A549 (cell line): ENCODE measurements around the gene SIN3A. TPM values are rescaled to one million over a fixed set of nuclear protein-coding genes. Genes with fewer than 3 reads are reported as not detected.

ENCODE experiments used
- ATAC-seq, 2 experiments: fragments of 200-7000 bp in 1 of 2; fragments of >200 bp in 1 of 2; cut with Nextera tagmentation in 1 of 2; cut with Tn5 transposase in 1 of 2; 3 replicates each; pipeline versions ENCODE4 v1.8.0 to v1.9.1; 2018 to 2020; ENCODE audit warnings: mild to moderate bottlenecking in 1 of 2, moderate library complexity in 1 of 2
- CTCF ChIA-PET: fragments of 300-600 bp; sonication (Branson Sonifier 250); formaldehyde crosslinking; extraction: SDS; loops from one replicate; lab custom pipeline; 2021; ENCODE audit warnings: antibody characterized with exemption, inconsistent platforms; lab: Yijun Ruan, JAX
- POLR2A ChIA-PET: fragments of 350-600 bp; formaldehyde crosslinking; extraction: SDS; loops from one replicate; lab custom pipeline; 2021; ENCODE audit warnings: antibody characterized with exemption, inconsistent platforms; lab: Yijun Ruan, JAX
- DNase-seq, 2 experiments: peaks; one replicate each; pipeline versions ENCODE4 v3.0.0 to v3.0.0-alpha.2; 2011 to 2016; ENCODE audit warnings: low read depth in 1 of 2, low spot score in 1 of 2
- FAIRE-seq: peaks from 2 replicates; lab custom pipeline; 2011; peaks lifted over from hg19 to GRCh38; lab: Jason Lieb, UNC
- H3K27ac ChIP-seq, 2 experiments: fragments of >200 bp; sonication (Bioruptor Twin); formaldehyde crosslinking; 3 replicates each; pipeline ENCODE4 v1.5.1; 2016 to 2017
- H3K4me1 ChIP-seq: fragments of >200 bp; sonication (Bioruptor Twin); formaldehyde crosslinking; 3 replicates; pipeline ENCODE4 v1.6.1; 2016
- H3K4me2 ChIP-seq: fragments of >200 bp; sonication (Bioruptor Twin); formaldehyde crosslinking; 3 replicates; pipeline ENCODE4 v1.6.1; 2016
- H3K4me3 ChIP-seq: fragments of >200 bp; sonication (Bioruptor Twin); formaldehyde crosslinking; 3 replicates; pipeline ENCODE4 v1.5.1; 2016
- H3K9me3 ChIP-seq: fragments of >200 bp; sonication (Bioruptor Twin); formaldehyde crosslinking; 3 replicates; pipeline ENCODE4 v1.6.1; 2016
- CBX2 ChIP-seq: fragments of 200-600 bp; sonication (generic); IDR thresholded peaks from 2 replicates; pipeline ENCODE4 v1.6.1; 2016; ENCODE audit warnings: low read depth, mild to moderate bottlenecking, borderline replicate concordance
- CHD4 ChIP-seq: fragments of 200-600 bp; sonication (generic); IDR thresholded peaks from 2 replicates; pipeline ENCODE4 v1.6.1; 2016; ENCODE audit warnings: antibody characterized with exemption, mild to moderate bottlenecking, borderline replicate concordance
- EHF ChIP-seq: fragments of 250-450 bp; sonication (Bioruptor Pico); IDR thresholded peaks from 2 replicates; pipeline ENCODE4 v1.5.0; 2020; ENCODE audit warnings: mild to moderate bottlenecking
- FOXS1 ChIP-seq: fragments of 250-450 bp; sonication (Bioruptor Pico); IDR thresholded peaks from 2 replicates; pipeline ENCODE4 v1.5.0; 2020; ENCODE audit warnings: mild to moderate bottlenecking, moderate library complexity
- HDAC2 ChIP-seq: fragments of 200-600 bp; sonication (generic); IDR thresholded peaks from 2 replicates; pipeline ENCODE4 v1.6.1; 2016
- HEYL ChIP-seq: fragments of 250-450 bp; sonication (Bioruptor Pico); IDR thresholded peaks from 2 replicates; pipeline ENCODE4 v1.8.0; 2021; ENCODE audit warnings: mild to moderate bottlenecking, moderate library complexity
- HOXB13 ChIP-seq: fragments of 250-450 bp; sonication (Bioruptor Pico); IDR thresholded peaks from 2 replicates; pipeline ENCODE4 v1.5.0; 2020; ENCODE audit warnings: low read depth, mild to moderate bottlenecking, moderate library complexity
- HOXB5 ChIP-seq: fragments of 250-450 bp; sonication (Bioruptor Pico); IDR thresholded peaks from 2 replicates; pipeline ENCODE4 v1.5.0; 2020; ENCODE audit warnings: mild to moderate bottlenecking, moderate library complexity
- JUN ChIP-seq, 2 experiments: fragments of >200 bp; sonication (Bioruptor Twin); formaldehyde crosslinking; IDR thresholded peaks; 2 replicates in 1 of 2; 3 replicates in 1 of 2; pipeline ENCODE4 v1.6.1; 2016 to 2017
- KDM5A ChIP-seq: fragments of 200-600 bp; sonication (generic); IDR thresholded peaks from 2 replicates; pipeline ENCODE4 v1.6.1; 2016; ENCODE audit warnings: antibody characterized with exemption, mild to moderate bottlenecking
- MAFK ChIP-seq: fragments of 450-650 bp; IDR thresholded peaks from 2 replicates; pipeline ENCODE4 v1.6.1; 2014; ENCODE audit not compliant: partially characterized antibody
- MAZ ChIP-seq: fragments of 150-350 bp; IDR thresholded peaks from 2 replicates; pipeline ENCODE4 v1.6.1; 2014; ENCODE audit warnings: antibody characterized with exemption, low read depth, low read length, borderline replicate concordance
- MYC ChIP-seq: IDR thresholded peaks from 2 replicates; pipeline ENCODE4 v1.6.1; 2012; ENCODE audit warnings: mild to moderate bottlenecking, inconsistent platforms, low read length, improper control_type of control experiment, borderline replicate concordance
- NFE2L2 ChIP-seq: fragments of 150-350 bp; conservative IDR thresholded peaks from 2 replicates; pipeline ENCODE4 v1.6.1; 2014; ENCODE audit warnings: low read length
- NPAS2 ChIP-seq: fragments of 250-450 bp; sonication (Bioruptor Pico); IDR thresholded peaks from 2 replicates; pipeline ENCODE4 v1.8.0; 2022; ENCODE audit warnings: mild to moderate bottlenecking, moderate library complexity, borderline replicate concordance
- POLR2AphosphoS2 ChIP-seq: conservative IDR thresholded peaks from 2 replicates; pipeline ENCODE4 v1.6.1; 2012; ENCODE audit warnings: low read length, improper control_type of control experiment, inconsistent platforms
- RAD21 ChIP-seq, 2 experiments: fragments of >200 bp in 1 of 2; sonication (Bioruptor Twin) in 1 of 2; formaldehyde crosslinking in 1 of 2; IDR thresholded peaks in 1 of 2; conservative IDR thresholded peaks in 1 of 2; 2 replicates in 1 of 2; 3 replicates in 1 of 2; pipeline ENCODE4 v1.6.1; 2012 to 2018; ENCODE audit warnings: inconsistent platforms in 1 of 2
- RCOR1 ChIP-seq: fragments of 150-350 bp; IDR thresholded peaks from 2 replicates; pipeline ENCODE4 v1.6.1; 2014; ENCODE audit warnings: antibody characterized with exemption, low read length, low read depth
- RNF2 ChIP-seq: fragments of 200-600 bp; sonication (generic); IDR thresholded peaks from 2 replicates; pipeline ENCODE4 v1.6.1; 2016; ENCODE audit warnings: low read depth, mild to moderate bottlenecking, antibody characterized with exemption, moderate library complexity, borderline replicate concordance
- TFCP2L1 ChIP-seq: fragments of 250-450 bp; sonication (Bioruptor Pico); IDR thresholded peaks from 2 replicates; pipeline ENCODE4 v1.5.0; 2021; ENCODE audit warnings: mild to moderate bottlenecking
- TP53 ChIP-seq: fragments of 250-450 bp; sonication (Bioruptor Pico); IDR thresholded peaks from 2 replicates; pipeline ENCODE4 v1.5.0; 2021; ENCODE audit warnings: mild to moderate bottlenecking, moderate library complexity
- whole genome bisulfite sequencing: methylation state at CpG from one replicate; pipeline ENCODE4 v1.1.6; 2017; ENCODE audit errors: missing lambda C conversion rate; 5-methylcytosine and 5-hydroxymethylcytosine counted together
- polyA plus RNA-seq, 4 experiments: library from polyadenylated mRNA; depleted of rRNA in 3 of 4; stranded (reverse); fragments of >200 nt; fragmentation: RNase III in 1 of 4; extraction: RNeasy Plus Mini Kit Qiagen cat#74134 plus additional on column Dnase treatment in 1 of 4; gene quantifications; 2 replicates in 3 of 4; 3 replicates in 1 of 4; pipeline ENCODE4 v1.2.3, GENCODE V29; 2011 to 2017
- TF ChIP-seq, protein P1 (sequence below): fragments of 450-650 bp; IDR thresholded peaks from 2 replicates; pipeline ENCODE4 v1.6.1; 2014; ENCODE audit warnings: antibody characterized with exemption
- TF ChIP-seq, protein P2 (sequence below): fragments of >200 bp; sonication (Bioruptor Twin); formaldehyde crosslinking; IDR thresholded peaks from 2 replicates; pipeline ENCODE4 v1.6.1; 2016
- TF ChIP-seq, protein P3 (sequence below): IDR thresholded peaks from 2 replicates; pipeline ENCODE4 v1.6.1; 2012
- TF ChIP-seq, protein P4 (sequence below): IDR thresholded peaks from 2 replicates; pipeline ENCODE4 v1.6.1; 2012
- TF ChIP-seq, protein P5 (sequence below): fragments of 250-450 bp; sonication (Bioruptor Pico); IDR thresholded peaks from 2 replicates; pipeline ENCODE4 v1.5.0; 2021; ENCODE audit warnings: mild to moderate bottlenecking, moderate library complexity, borderline replicate concordance
- TF ChIP-seq, protein P6 (sequence below): IDR thresholded peaks from 2 replicates; pipeline ENCODE4 v1.6.1; 2012; ENCODE audit warnings: low read depth, borderline replicate concordance

SIN3A gene
- polyA plus RNA-seq, 2 of the 4 experiments (the other 2 are of a cell fraction) = 35.9 to 48.7 TPM

DNA sequence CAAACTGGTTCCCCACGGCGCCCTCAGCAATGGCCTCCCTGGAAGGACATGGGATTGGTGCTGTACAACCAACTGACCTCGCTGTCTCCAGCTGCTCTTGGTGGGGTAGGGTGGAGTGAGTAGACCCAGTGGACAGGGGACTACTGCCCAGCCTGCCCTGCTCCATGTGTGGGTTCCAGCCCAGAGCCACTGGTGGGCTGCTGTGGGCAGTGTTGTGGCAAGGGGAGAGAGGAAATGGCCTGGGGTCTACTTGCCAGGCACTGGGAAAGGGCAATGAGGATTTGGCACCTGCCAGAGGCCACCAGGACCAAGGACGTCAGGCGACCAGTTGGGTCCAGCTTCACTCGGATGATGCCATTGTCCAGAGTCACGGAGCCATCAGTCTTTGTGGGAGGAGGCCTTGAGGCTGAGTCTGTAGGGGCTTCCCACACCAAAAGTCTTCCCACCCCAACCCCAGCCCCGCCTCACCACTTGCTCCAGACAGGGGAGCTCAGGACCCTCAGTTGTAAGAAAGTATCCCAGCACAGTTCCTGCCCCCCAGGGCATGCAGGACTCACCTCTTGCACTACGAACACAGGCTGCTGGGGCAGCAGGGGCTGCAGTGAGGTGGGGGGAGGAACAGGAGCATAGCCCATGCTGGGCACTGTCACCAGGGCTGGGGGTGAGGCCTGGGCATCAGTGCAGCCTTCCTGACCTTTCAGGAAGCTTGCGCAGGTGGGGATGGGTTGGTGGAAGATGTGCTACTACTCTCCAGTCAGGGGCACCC, 92.5 kb downstream of the SIN3A start (continued):
- TF ChIP-seq CHD4 = no peak
- no peak for TF ChIP-seq RAD21 (conservative IDR thresholded peaks at IDR 0.05 in 1 of 2, IDR thresholded peaks at IDR 0.05 in 1 of 2)
- no peak for TF ChIP-seq MAZ
- TF ChIP-seq FOXS1 (CRISPR knock-in tag) = no peak
- TF ChIP-seq NPAS2 = no peak
- no peak for TF ChIP-seq HEYL

DNA sequence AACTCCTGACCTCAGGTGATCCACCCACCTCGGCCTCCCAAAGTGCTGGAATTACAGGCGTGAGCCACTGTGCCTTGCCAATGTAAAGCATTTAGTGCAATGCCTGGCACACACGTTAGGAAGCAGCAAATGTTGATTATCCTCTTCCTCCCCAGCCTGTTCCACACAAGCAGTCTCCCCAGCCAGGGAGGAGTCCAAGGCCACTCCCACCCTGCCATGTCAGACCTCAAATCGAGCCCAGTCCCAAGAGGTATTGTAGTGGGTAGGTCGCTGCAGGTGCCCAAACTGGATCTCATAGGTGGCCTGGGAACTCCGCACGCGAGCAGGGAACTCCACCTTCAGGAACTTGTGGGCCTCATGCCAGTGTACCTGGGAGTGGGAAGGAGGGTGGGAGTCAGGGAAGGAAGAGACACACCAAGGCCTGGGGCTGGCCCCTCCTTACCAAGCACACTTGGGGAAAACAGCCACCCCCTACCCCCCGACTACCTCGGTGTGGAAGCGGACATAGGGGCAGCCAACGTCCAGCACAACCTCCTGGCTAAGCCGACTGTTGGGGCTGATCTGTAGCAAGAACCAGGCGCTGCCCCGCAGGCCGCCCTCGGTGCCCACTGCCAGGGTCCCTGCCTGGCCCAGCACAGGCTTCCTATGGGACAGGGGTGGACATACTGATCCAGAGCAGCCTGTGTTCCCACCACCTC, 93.4 kb downstream of the SIN3A start:
- WGBS = 89% methylated on average over 17 of the region's 17 CpGs
- no peaks in the 10 kb centered on the region for H3K4me1 ChIP-seq
- no peak overlapping the region for H3K27ac ChIP-seq
- no peaks in the 10 kb centered on the region for H3K9me3 ChIP-seq
- CTCF ChIA-PET = interaction anchor here (1.2 to 5.8 kb wide), 2 partner anchors 9 kb away, joined by 3 to 72 read pairs; partner anchors contain the start of gene MAN2C1
- H3K4me2 ChIP-seq = no peak overlapping the region
- POLR2A ChIA-PET = interaction anchor here (1.6 kb wide), 1 partner anchor 10 kb away, joined by 5 read pairs; the partner anchor contains the start of gene MAN2C1
- H3K4me3 ChIP-seq = no peak overlapping the region
- TF ChIP-seq MAFK (no peak), JUN (IDR thresholded peaks at IDR 0.05) (no peak), RCOR1 (no peak), RAD21 (conservative IDR thresholded peaks at IDR 0.05 in 1 of 2, IDR thresholded peaks at IDR 0.05 in 1 of 2) (no peak), CBX2 (no peak), POLR2AphosphoS2 (no peak), EHF (CRISPR knock-in tag) (no peak), HOXB5 (CRISPR knock-in tag) (no peak), CHD4 (no peak), TFCP2L1 (no peak)
- TF ChIP-seq, protein P1, sequence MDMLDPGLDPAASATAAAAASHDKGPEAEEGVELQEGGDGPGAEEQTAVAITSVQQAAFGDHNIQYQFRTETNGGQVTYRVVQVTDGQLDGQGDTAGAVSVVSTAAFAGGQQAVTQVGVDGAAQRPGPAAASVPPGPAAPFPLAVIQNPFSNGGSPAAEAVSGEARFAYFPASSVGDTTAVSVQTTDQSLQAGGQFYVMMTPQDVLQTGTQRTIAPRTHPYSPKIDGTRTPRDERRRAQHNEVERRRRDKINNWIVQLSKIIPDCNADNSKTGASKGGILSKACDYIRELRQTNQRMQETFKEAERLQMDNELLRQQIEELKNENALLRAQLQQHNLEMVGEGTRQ = no peak
- TF ChIP-seq, protein P2, sequence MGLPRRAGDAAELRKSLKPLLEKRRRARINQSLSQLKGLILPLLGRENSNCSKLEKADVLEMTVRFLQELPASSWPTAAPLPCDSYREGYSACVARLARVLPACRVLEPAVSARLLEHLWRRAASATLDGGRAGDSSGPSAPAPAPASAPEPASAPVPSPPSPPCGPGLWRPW = no peak
- TF ChIP-seq, protein P3, sequence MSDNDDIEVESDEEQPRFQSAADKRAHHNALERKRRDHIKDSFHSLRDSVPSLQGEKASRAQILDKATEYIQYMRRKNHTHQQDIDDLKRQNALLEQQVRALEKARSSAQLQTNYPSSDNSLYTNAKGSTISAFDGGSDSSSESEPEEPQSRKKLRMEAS = no peak
- no peak for ATAC-seq
- no peak for DNase-seq
- FAIRE-seq = no peak

DNA sequence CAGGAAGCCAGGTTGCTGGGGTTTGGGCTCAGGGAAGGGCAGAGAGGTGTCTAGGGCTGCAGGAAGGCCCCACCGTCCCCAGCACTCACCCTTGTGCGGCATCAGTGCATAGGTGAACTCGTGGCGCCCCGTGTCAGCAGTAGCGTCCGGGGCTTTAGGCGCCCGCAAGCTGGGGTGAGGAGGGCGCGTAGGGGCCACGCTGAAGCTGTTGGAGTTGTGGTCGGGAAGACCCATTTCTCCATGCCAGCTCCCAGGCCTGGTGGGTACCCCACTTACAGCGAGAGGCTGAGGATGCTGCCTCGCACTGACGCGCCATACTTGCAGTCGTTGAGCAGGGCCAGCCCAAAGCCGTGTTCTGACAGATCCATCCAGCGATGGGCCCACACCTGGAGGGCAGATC, 95.0 kb downstream of the SIN3A start:
- ATAC-seq (no peak), DNase-seq (no peak), FAIRE-seq (no peak)
- WGBS = 94% methylated on average over 20 of the region's 20 CpGs
- no peak for TF ChIP-seq MAZ
- no peak for TF ChIP-seq RCOR1
- TF ChIP-seq, protein P4, sequence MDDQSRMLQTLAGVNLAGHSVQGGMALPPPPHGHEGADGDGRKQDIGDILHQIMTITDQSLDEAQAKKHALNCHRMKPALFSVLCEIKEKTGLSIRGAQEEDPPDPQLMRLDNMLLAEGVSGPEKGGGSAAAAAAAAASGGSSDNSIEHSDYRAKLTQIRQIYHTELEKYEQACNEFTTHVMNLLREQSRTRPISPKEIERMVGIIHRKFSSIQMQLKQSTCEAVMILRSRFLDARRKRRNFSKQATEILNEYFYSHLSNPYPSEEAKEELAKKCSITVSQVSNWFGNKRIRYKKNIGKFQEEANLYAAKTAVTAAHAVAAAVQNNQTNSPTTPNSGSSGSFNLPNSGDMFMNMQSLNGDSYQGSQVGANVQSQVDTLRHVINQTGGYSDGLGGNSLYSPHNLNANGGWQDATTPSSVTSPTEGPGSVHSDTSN = no peak
- TF ChIP-seq NFE2L2 = no peak
- no peak for TF ChIP-seq KDM5A
- no peak for TF ChIP-seq TP53 (CRISPR knock-in tag)
- TF ChIP-seq RAD21 (conservative IDR thresholded peaks at IDR 0.05 in 1 of 2, IDR thresholded peaks at IDR 0.05 in 1 of 2) = no peak
- TF ChIP-seq, protein P5, sequence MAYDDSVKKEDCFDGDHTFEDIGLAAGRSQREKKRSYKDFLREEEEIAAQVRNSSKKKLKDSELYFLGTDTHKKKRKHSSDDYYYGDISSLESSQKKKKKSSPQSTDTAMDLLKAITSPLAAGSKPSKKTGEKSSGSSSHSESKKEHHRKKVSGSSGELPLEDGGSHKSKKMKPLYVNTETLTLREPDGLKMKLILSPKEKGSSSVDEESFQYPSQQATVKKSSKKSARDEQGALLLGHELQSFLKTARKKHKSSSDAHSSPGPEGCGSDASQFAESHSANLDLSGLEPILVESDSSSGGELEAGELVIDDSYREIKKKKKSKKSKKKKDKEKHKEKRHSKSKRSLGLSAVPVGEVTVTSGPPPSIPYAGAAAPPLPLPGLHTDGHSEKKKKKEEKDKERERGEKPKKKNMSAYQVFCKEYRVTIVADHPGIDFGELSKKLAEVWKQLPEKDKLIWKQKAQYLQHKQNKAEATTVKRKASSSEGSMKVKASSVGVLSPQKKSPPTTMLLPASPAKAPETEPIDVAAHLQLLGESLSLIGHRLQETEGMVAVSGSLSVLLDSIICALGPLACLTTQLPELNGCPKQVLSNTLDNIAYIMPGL = no peak
- no peak for TF ChIP-seq MAFK
- TF ChIP-seq, protein P3 = no peak
- TF ChIP-seq JUN (IDR thresholded peaks at IDR 0.05) = no peak
- TF ChIP-seq RNF2 = no peak
- TF ChIP-seq, protein P6, sequence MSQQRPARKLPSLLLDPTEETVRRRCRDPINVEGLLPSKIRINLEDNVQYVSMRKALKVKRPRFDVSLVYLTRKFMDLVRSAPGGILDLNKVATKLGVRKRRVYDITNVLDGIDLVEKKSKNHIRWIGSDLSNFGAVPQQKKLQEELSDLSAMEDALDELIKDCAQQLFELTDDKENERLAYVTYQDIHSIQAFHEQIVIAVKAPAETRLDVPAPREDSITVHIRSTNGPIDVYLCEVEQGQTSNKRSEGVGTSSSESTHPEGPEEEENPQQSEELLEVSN = no peak
- no peak for TF ChIP-seq HDAC2
- no peak for TF ChIP-seq HOXB13
- TF ChIP-seq MYC = no peak
- no peak overlapping the region for H3K4me2 ChIP-seq
- H3K4me3 ChIP-seq = no peak overlapping the region
- H3K27ac ChIP-seq = no peak overlapping the region
- POLR2A ChIA-PET = interaction anchor here (1.3 kb wide), 1 partner anchor 12 kb away, joined by 7 read pairs; the partner anchor contains the start of gene MAN2C1
- H3K9me3 ChIP-seq = no peaks in the 10 kb centered on the region
- no peaks in the 10 kb centered on the region for H3K4me1 ChIP-seq
- CTCF ChIA-PET = interaction anchor here (5.8 kb wide), 1 partner anchor 11 kb away, joined by 72 read pairs; the partner anchor contains the start of gene MAN2C1
